Tibial nerve (tissue), 4 donors: ENCODE measurements around the gene FRMPD2. TPM values are rescaled to one million over a fixed set of nuclear protein-coding genes. Genes with fewer than 3 reads are reported as not detected.
"Not testable (repeated sequence)": the region's sequence is repeated elsewhere in the genome, so short reads cannot be mapped to it uniquely, and the experiment has no call there.

Experiments used
- DNase-seq, 2 donors: peaks; one replicate each; pipeline ENCODE4 v3.0.0-alpha.2; 2019; ENCODE audit warnings: low spot score in 2 of 2
- H3K27ac ChIP-seq, 4 donors: fragments of 200-600 bp; sonication (generic) in 3 of 4; one replicate each; pipeline ENCODE4 v1.5.1; 2017 to 2019; ENCODE audit warnings: mild to moderate bottlenecking in 1 of 4
- H3K27me3 ChIP-seq, 2 donors: fragments of 200-600 bp; sonication (generic) in 1 of 2; one replicate each; pipeline versions ENCODE4 v1.5.1 to v1.6.0; 2017 to 2019
- H3K36me3 ChIP-seq, 3 donors: fragments of 200-600 bp; sonication (generic); one replicate each; pipeline ENCODE4 v1.5.1; 2018 to 2019
- H3K4me1 ChIP-seq, 4 donors: fragments of 200-600 bp; sonication (generic) in 3 of 4; one replicate each; pipeline ENCODE4 v1.5.1; 2017 to 2019
- H3K4me3 ChIP-seq, 4 donors: fragments of 200-600 bp; sonication (generic) in 3 of 4; one replicate each; pipeline ENCODE4 v1.5.1; 2017 to 2019; ENCODE audit warnings: mild to moderate bottlenecking in 1 of 4, moderate library complexity in 1 of 4
- H3K9me3 ChIP-seq, 4 donors: fragments of 200-600 bp; sonication (generic) in 3 of 4; one replicate each; pipeline ENCODE4 v1.5.1; 2017 to 2019
- EP300 ChIP-seq, 2 donors: sonication (generic); formaldehyde crosslinking; IDR thresholded peaks; one replicate each; pipeline ENCODE4 v1.6.1; 2017; ENCODE audit warnings: antibody characterized with exemption in 2 of 2, mild to moderate bottlenecking in 1 of 2
- POLR2A ChIP-seq, 2 donors: fragments of 450-650 bp; IDR thresholded peaks; one replicate each; pipeline ENCODE4 v1.6.1; 2017; ENCODE audit warnings: antibody characterized with exemption in 2 of 2, mild to moderate bottlenecking in 2 of 2, moderate library complexity in 2 of 2
- WGBS, 2 donors: methylation state at CpG; one replicate each; pipeline ENCODE4 v1.1.5; 2018; 5-methylcytosine and 5-hydroxymethylcytosine counted together
- total RNA-seq, 4 donors: library from RNA; depleted of rRNA; stranded (reverse); fragments of >200 nt; gene quantifications; one replicate each; pipeline ENCODE4 v1.1.0, GENCODE V29; 2016
- TF ChIP-seq, protein P1 (sequence below), 5 experiments: fragments of 200-600 bp in 3 of 5; fragments of 450-650 bp in 2 of 5; sonication (generic) in 3 of 5; IDR thresholded peaks; one replicate each; pipeline ENCODE4 v1.5.1; 2016 to 2019; ENCODE audit warnings: antibody characterized with exemption in 5 of 5, mild to moderate bottlenecking in 3 of 5, moderate library complexity in 2 of 5

The FRMPD2 gene
- total RNA-seq, 4 donors from 2014 or later: 0.21 TPM; not detected in 3

DNA sequence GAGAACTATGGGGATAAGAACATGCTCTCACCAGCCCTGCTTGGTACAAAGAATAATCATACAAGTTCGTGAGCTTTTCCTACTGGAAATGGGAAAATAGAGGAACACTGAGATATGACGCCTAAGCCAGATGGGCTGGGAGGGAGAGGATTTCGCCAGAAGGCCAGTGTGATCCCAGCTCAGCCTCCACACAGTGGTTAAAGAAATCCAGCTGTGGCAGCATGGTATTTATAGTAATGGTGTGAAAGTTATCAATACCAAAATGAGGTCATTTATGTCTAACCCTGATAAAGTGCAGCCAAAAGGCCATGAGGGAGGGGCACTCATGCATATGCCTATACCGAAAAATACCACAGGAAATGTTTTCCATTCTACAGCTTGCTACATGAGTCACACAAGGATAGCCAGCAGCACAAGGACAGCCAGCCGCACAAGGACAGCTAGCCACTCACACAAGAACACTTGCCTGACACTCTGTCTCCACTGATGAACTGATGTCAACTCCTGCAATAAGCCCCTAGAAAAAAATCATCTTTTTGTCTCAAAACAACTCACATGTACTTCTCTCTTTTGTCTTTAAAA is 49.4 kb downstream of the FRMPD2 start:
- TF ChIP-seq, protein P1, sequence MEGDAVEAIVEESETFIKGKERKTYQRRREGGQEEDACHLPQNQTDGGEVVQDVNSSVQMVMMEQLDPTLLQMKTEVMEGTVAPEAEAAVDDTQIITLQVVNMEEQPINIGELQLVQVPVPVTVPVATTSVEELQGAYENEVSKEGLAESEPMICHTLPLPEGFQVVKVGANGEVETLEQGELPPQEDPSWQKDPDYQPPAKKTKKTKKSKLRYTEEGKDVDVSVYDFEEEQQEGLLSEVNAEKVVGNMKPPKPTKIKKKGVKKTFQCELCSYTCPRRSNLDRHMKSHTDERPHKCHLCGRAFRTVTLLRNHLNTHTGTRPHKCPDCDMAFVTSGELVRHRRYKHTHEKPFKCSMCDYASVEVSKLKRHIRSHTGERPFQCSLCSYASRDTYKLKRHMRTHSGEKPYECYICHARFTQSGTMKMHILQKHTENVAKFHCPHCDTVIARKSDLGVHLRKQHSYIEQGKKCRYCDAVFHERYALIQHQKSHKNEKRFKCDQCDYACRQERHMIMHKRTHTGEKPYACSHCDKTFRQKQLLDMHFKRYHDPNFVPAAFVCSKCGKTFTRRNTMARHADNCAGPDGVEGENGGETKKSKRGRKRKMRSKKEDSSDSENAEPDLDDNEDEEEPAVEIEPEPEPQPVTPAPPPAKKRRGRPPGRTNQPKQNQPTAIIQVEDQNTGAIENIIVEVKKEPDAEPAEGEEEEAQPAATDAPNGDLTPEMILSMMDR (IDR thresholded peaks at IDR 0.05): no peak
- no peak for TF ChIP-seq POLR2A (IDR thresholded peaks at IDR 0.05)
- TF ChIP-seq EP300 (IDR thresholded peaks at IDR 0.05): no peak
- Histone ChIP-seq H3K36me3 (no peaks in the 10 kb centered on the region), H3K4me3 (no peak overlapping the region), H3K9me3 (no peaks in the 10 kb centered on the region), H3K4me1 (no peaks in the 10 kb centered on the region), H3K27ac (no peak overlapping the region), H3K27me3 (no peaks in the 10 kb centered on the region)
- DNase-seq: no peak
- 73 to 75% methylated on average over 5 of the region's 5 CpGs for WGBS, 2 donors

DNA sequence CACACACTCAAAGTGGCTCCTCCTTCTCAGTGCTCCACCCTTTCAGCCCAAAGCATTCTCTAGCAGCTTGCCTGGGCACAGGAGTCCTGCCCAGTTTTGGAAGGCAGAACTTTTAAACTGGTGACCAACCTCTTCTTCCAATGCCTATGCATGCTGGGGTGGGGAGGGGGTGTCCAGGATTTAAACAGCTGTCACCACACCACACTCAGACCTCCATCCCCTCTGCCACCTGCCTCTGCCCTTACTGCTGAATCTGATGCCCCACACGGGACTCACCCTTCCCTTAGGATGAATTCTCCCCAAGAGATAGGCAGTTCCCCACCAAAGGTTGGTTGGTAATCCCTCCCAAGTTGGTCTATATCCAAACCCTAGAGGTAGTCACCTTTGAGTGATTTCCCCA is 50.2 kb downstream of the FRMPD2 start:
- Histone ChIP-seq H3K36me3 (no peaks in the 10 kb centered on the region), H3K27ac (no peak overlapping the region), H3K4me3 (no peak overlapping the region), H3K4me1 (no peaks in the 10 kb centered on the region), H3K9me3 (no peaks in the 10 kb centered on the region), H3K27me3 (no peaks in the 10 kb centered on the region)
- no peak for DNase-seq
- TF ChIP-seq EP300 (IDR thresholded peaks at IDR 0.05) (no peak), POLR2A (IDR thresholded peaks at IDR 0.05) (no peak)
- TF ChIP-seq, protein P1 (IDR thresholded peaks at IDR 0.05): no peak
- 71 to 93% methylated on average over 1 of the region's 1 CpG for WGBS, 2 donors

DNA sequence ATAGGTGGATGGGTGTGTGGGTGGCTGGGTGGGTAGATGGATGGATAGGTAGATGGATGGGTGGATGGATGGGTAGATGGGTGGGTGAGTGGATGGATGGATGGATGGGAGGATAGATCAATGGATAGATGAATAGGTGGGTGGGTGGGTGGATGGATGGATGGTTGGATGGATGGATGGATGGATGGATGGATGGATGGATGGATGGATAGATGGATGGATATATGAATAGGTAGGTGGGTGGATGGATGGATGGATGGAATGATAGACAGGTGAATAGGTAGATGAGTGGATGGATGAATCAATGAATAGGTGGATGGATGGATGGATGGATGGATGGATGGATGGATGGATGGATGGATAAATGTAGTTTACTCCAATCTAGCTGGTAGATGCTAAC is 52.7 kb downstream of the FRMPD2 start:
- Histone ChIP-seq H3K27me3 (no peaks in the 10 kb centered on the region), H3K4me3 (no peak overlapping the region), H3K4me1 (no peaks in the 10 kb centered on the region), H3K9me3 (no peaks in the 10 kb centered on the region), H3K36me3 (no peaks in the 10 kb centered on the region), H3K27ac (no peak overlapping the region)
- no peak for TF ChIP-seq EP300 (IDR thresholded peaks at IDR 0.05)
- no peak for DNase-seq

DNA sequence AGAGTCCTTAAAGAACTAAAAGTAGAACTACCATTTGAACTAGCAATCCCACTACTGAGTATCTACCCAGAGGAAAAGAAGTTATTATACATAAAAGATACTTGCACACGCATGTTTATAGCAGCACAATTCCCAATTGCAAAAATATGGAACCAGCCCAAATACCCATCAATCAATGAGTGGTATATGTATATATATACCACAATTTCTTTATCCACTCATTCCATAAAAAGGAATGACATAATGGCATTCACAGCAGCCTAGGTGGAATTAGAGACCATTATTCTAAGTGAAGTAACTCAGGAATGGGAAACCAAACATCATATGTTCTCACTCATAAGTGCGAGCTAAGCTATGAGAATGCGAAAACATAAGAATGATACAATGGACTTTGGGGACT is 53.5 kb downstream of the FRMPD2 start:
- not testable (repeated sequence) for H3K27ac ChIP-seq, DNase-seq
- WGBS, 2 donors: 83 to 92% methylated on average over 3 of the region's 3 CpGs

DNA sequence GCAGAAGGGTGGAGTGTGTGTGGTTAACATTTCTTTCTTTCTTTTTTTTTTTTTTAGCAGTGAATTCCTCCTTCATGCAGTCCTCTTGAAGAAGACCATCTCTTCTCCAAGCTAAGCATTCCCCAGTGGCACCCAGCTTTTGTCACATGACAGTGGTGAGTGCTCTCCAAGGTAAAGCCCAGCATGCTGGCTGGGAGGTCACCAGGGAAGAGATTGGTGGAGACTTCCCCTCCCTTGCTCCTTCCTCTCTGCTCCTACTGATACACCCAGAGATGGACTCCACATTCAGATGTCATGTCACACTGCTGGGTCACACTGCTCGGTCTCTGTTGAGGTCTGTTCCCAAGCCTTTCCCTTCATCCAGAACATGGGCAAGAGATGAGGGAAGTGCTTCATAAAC is 55.3 kb downstream of the FRMPD2 start:
- Histone ChIP-seq H3K4me3 (no peak overlapping the region), H3K36me3 (no peaks in the 10 kb centered on the region), H3K27me3 (no peaks in the 10 kb centered on the region), H3K27ac (no peak overlapping the region), H3K9me3 (no peaks in the 10 kb centered on the region), H3K4me1 (no peaks in the 10 kb centered on the region)
- WGBS, 2 donors: 71 to 100% methylated on average over 1 of the region's 1 CpG
- no peak for DNase-seq
- TF ChIP-seq, protein P1 (IDR thresholded peaks at IDR 0.05): no peak
- TF ChIP-seq POLR2A (IDR thresholded peaks at IDR 0.05) (no peak), EP300 (IDR thresholded peaks at IDR 0.05) (no peak)

More for the DNA sequence above, 53.5 kb downstream of the FRMPD2 start:
- H3K27me3 ChIP-seq, H3K4me1 ChIP-seq, H3K36me3 ChIP-seq, H3K4me3 ChIP-seq, H3K9me3 ChIP-seq: not testable (repeated sequence)

DNA sequence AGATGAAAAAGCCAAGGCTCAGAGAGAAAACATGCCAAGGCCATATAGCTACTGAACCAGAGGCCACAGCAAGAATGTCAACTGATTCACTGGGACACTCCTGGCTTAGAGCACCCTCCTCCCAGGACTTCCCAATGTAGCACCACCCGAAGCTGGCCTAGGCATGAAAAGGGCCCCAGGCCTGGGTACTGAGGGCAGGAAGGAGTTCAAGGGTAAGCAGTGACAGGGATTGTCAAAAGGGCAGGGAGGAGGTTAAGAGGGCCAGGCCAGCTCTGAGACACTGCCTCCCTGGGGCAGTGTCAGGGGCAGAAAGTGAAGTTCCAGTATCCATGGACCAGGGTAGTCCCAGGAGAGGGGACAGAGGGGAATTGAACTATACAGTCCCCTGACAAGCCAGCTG is 57.8 kb downstream of the FRMPD2 start:
- no peak overlapping the region for H3K4me3 ChIP-seq
- no peak for DNase-seq
- H3K27ac ChIP-seq: no peak overlapping the region
- no peak for TF ChIP-seq POLR2A (IDR thresholded peaks at IDR 0.05)
- TF ChIP-seq EP300 (IDR thresholded peaks at IDR 0.05): no peak
- TF ChIP-seq, protein P1 (IDR thresholded peaks at IDR 0.05): no peak
- 64 to 69% methylated on average over 1 of the region's 1 CpG for WGBS, 2 donors
- H3K9me3 ChIP-seq: no peaks in the 10 kb centered on the region
- H3K36me3 ChIP-seq: no peaks in the 10 kb centered on the region
- H3K4me1 ChIP-seq: no peaks in the 10 kb centered on the region
- H3K27me3 ChIP-seq: no peaks in the 10 kb centered on the region
